Bronchial epithelial cell (primary cell): ENCODE data around the gene ZMIZ2. TPM values are rescaled to one million over a fixed set of nuclear protein-coding genes. Genes with fewer than 3 reads are reported as not detected.

Experiments used
- DNase-seq: peaks from one replicate; pipeline ENCODE4 v3.0.0-alpha.2; 2010; ENCODE audit warnings: low read depth
- FAIRE-seq: peaks from 2 replicates; lab custom pipeline; 2011; peaks lifted over from hg19 to GRCh38; lab: Jason Lieb, UNC
- H3K27me3 ChIP-seq: 2 replicates; pipeline ENCODE4 v1.5.1; 2011; ENCODE audit warnings: low read length; ENCODE audit not compliant: control insufficient read depth, insufficient read depth
- H3K36me3 ChIP-seq: 2 replicates; pipeline ENCODE4 v1.5.1; 2011; ENCODE audit warnings: low read length; ENCODE audit not compliant: control insufficient read depth, insufficient read depth
- H3K4me3 ChIP-seq: 2 replicates; pipeline ENCODE4 v1.5.1; 2011; ENCODE audit warnings: mild to moderate bottlenecking, low read depth, low read length, control low read depth
- total RNA-seq: library from RNA; depleted of rRNA; stranded (reverse); fragments of >200 nt; gene quantifications from 2 replicates; pipeline ENCODE4 v1.2.1, GENCODE V29; 2014
- TF ChIP-seq, protein P1 (sequence below): IDR thresholded peaks from 2 replicates; pipeline ENCODE4 v1.5.1; 2011; ENCODE audit warnings: mild to moderate bottlenecking, moderate library complexity, low read length, control low read depth, inconsistent platforms; ENCODE audit not compliant: insufficient read depth, severe bottlenecking

Gene ZMIZ2
- total RNA-seq, 1 donor from 2014 or later, result 5.5 TPM

GRCh38 chr7:44791278-44792219, 42.9 kb downstream of the ZMIZ2 start:
- TF ChIP-seq, protein P1, sequence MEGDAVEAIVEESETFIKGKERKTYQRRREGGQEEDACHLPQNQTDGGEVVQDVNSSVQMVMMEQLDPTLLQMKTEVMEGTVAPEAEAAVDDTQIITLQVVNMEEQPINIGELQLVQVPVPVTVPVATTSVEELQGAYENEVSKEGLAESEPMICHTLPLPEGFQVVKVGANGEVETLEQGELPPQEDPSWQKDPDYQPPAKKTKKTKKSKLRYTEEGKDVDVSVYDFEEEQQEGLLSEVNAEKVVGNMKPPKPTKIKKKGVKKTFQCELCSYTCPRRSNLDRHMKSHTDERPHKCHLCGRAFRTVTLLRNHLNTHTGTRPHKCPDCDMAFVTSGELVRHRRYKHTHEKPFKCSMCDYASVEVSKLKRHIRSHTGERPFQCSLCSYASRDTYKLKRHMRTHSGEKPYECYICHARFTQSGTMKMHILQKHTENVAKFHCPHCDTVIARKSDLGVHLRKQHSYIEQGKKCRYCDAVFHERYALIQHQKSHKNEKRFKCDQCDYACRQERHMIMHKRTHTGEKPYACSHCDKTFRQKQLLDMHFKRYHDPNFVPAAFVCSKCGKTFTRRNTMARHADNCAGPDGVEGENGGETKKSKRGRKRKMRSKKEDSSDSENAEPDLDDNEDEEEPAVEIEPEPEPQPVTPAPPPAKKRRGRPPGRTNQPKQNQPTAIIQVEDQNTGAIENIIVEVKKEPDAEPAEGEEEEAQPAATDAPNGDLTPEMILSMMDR, result no peak
- FAIRE-seq, result no peak
- no peaks in the 10 kb centered on the region for H3K36me3 ChIP-seq
- no peaks in the 10 kb centered on the region for H3K27me3 ChIP-seq
- DNase-seq, result no peak
- no peak overlapping the region for H3K4me3 ChIP-seq

- no peak for DNase-seq
- FAIRE-seq, result no peak
- no peaks in the 10 kb centered on the region for H3K27me3 ChIP-seq
These were observed 45.3 kb downstream of the ZMIZ2 start for GRCh38 chr7:44793919-44794318.

DNA sequence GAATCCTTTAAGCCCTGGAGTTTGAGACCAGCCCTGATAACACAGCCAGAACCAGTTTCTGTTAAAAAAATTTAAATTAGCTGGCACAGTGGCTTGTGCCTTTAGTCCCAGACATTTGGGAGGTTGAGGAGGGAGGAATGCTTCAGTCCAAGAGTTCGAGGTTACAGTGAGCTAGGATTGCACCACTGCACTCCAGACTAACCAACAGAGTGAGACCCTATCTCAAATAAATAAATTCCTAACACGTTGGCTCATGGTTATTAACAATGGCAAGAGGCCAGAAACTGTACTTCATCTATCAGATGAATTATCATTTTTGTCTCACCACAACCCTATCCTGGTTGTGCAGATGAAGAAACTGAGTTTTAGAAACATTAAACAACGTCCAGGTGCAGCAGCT, 45.7 kb downstream of the ZMIZ2 start:
- FAIRE-seq (no peak), DNase-seq (no peak)
- H3K36me3 ChIP-seq, result peaks cover 6% of the 10 kb centered on the region
- TF ChIP-seq, protein P1, result no peak
- no peaks in the 10 kb centered on the region for H3K27me3 ChIP-seq
- no peak overlapping the region for H3K4me3 ChIP-seq

More at GRCh38 chr7:44793919-44794318, 45.3 kb downstream of the ZMIZ2 start:
- no peak overlapping the region for H3K4me3 ChIP-seq
- TF ChIP-seq, protein P1, result no peak
- H3K36me3 ChIP-seq, result peaks cover 5% of the 10 kb centered on the region

DNA sequence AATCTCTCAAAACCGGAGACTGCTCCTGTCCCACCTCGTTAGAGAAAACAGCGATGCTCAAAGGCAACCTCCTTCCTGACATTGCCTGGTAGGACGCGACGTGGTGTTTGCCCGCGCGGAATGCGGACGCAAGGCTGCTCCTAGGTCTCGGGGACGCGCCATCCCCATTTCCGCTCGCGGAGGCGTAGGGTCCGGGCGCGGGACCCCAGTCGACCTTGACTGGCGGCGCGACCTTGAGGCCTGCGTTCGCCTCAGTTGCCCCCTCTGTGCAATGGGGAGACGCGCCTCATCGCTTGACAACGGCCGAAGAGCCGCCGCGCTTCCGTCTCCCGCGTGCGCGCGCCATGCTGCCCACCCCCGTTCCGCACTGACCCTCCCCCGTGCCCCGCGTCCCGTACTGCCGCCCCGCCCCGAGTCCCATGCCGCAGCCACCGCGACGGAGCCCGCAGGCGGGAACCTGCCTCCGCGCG, 47.4 kb downstream of the ZMIZ2 start:
- FAIRE-seq (no peak), DNase-seq (peak; percentile 45)
- Histone ChIP-seq H3K4me3 (peak overlapping the region; percentile 91), H3K36me3 (peaks cover 14% of the 10 kb centered on the region), H3K27me3 (no peaks in the 10 kb centered on the region)
- TF ChIP-seq, protein P1, result no peak

- H3K36me3 ChIP-seq, result peaks cover 16% of the 10 kb centered on the region
- TF ChIP-seq, protein P1, result no peak
- peak within 1 kb of the TSS; percentile 91 for H3K4me3 ChIP-seq
- H3K27me3 ChIP-seq, result no peaks in the 10 kb centered on the region
- DNase-seq, result peak; percentile 88
- FAIRE-seq, result no peak
These were observed 48.1 kb downstream of the ZMIZ2 start, which contains the start of gene PPIA for GRCh38 chr7:44796504-44797328. PPIA (plus strand) TSS chr7:44796681; CDS start chr7:44796725, 44 bp downstream.
